ENCODE measurements around the gene DIP2B.

GRCh38 chr12:50569876-50570275, 65.1 kb downstream of the DIP2B start:
- TF ChIP-seq ZNF274 (IDR thresholded peaks at IDR 0.05; ENCODE audit: low read depth, low read length) (no peak), YY1 (IDR thresholded peaks at IDR 0.05; ENCODE audit: insufficient read depth, insufficient read length) (no peak), SUZ12 (IDR thresholded peaks at IDR 0.05; ENCODE audit: extremely low read depth, insufficient read depth, insufficient read length) (no peak)
